ENCODE results near the gene C21orf58.
"Not testable (repeated sequence)": the region's sequence is repeated elsewhere in the genome, so short reads cannot be mapped to it uniquely, and the experiment has no call there.

Gene C21orf58

DNA sequence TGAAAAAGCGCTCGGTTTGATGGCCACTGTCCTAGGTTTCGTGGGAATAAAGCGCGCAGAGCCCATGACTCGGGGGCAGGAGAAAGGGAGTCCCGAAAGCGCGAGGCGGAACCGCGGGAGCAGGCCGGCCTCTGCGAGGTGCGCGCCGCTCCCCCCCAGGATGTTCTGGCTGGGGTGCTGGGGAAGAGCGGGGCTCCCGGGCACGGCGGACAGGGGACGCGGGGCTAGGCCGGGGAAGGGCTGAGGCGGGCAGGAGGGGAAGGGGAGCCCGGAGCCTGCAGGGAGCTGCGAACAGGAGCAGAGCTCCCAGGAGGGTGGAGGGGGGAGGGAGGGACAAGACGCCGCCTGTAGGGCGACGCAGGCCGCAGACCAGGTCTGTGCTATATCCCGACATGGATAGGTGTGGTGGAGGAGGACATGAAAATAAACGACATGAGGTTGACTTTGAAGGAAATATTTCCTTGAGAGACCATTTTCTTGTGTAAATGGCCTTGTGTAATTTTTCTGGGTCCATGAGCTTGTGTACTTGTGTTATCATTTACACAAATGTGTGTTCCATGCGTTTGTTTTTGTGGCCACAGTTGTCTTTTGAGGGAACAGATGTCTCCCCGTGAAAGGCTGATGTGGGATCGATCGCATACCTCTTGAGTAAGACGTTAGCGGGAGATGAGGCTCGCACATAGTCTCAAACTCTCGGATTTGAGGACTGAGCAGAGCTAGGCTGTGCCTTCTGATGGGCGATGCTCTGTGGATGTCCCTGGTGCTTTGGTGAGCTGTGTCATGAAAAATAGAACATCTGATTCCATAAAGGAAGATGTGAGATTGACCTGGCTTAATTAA is 1.6 kb upstream of the C21orf58 start:
- peak in 19 of 56 donors; percentile 6 to 54 (median 43) for DNase-seq

DNA sequence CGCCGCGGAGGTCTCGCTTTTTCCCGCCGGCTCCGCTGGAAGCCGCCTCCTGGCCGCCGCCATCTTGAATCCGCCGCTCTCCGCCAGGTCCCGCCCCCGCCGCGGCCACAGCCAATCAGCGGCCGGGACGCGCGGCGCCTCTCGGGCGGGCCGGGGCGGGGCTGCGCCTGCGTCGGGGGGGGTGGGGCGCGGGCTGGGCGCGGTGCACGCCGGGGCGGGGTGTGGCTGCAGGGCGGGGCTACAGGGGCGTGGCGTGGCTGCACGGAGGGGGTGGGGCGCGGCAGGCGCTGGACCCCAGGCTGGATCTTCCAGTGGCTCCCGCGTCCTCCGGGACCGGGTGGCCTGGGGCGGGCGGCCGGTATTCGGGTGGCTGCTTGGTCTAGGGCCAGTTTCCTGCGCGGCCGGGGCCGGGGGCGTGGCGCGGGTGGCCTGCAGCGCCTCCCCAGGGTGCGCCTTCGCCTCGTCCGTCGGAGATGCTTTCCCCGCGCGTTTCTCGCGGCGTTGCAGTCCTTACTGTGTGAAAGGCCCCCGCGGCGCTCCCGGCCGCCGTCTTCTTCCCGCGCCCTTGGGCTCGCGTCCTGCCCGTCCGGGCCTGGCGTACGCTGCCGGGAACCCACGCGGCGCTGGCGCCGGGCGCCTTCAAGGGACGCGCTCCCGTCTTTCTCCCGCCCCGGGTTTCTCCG is 861 bp upstream of the C21orf58 start:
- peak; percentile 15 to 91 (median 80) for DNase-seq

DNA sequence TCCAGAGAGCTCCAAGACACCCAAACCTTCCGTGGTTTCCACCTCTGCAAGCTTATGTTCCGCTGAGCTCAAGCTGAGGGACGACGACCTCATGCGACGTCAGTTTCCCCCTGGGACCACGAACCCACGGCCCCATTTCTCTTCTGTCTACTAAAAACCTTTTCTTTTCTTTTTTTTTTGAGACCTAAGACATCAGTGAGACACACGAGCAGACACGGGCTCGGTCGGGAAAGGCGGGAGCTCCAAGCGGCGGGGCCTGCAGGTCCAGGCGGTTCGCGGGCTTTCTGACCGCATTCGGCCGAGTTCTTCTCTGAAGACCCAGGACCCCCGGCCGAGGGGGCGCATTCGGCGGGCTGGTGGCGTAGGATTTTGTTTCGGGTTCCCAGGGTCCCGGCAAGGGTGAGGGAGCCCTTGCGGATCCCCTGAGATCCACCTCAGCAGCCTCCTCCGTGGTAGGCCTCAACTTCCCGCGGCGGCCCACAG is 402 bp downstream of the C21orf58 start:
- no peak for DNase-seq

DNA sequence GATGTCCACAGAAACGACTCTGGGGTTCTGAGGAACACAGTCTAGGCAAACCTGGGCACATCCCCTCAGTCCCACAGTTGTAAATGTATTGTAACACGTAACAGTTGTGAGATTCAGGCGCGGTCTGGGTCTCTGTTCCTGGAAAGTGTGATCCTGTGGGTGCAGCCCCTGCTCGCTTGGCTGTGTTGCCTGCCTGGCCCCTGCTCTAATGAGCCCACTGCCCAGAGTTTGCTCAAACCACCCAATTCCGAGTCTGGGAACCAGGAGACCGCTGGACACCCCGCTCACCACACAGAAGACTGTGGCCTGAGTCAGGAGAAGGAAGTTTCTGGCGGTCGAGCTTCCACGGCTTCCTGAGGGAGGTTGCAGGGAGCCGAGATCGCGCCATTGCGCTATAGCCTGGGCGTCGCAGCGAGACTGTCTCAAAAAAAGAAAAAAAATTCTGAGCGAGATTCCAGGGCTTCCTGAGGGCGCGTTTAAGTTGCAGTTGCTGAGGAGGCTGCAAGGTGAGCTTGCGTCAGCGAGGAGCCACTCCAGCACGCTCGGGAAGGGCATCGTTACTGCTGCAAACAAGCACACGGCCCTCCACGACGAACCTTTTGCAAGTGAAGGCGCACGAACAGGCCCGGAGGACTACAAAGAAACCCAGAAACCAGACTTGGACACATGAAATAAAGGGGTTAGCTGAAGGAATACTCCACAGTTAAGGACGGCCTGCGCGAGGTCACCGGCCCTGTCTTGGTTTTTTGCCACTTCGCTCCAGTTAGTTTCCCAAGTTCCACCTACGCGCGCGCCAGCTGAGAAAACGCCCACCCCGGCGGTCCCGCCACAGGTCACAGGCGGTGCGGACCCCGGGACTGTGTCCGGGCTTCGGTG is 1.1 kb downstream of the C21orf58 start:
- DNase-seq, result no peak

DNA sequence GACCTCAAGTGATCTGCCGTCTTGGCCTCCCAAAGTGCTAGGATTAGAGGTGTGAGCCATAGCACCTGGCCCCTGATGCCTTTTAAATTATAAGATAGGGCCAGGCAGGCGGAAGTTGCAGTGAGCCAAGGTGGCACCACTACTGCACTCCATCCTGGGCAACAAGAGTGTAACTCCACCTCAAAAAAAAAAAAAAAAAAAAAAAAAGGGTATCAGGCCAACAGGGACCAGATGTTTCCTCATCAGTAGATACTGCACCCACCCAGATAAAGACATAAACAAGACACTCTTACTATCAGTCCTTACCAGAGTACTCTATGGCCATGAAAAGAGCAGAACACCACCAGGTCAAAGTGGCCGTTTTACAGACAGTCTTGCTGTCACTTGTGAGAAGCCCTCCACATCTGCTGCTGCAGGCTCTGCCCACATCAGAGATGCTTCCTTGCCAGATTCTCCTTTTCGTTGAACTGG is 3.3 kb downstream of the C21orf58 start:
- DNase-seq, result no peak

DNA sequence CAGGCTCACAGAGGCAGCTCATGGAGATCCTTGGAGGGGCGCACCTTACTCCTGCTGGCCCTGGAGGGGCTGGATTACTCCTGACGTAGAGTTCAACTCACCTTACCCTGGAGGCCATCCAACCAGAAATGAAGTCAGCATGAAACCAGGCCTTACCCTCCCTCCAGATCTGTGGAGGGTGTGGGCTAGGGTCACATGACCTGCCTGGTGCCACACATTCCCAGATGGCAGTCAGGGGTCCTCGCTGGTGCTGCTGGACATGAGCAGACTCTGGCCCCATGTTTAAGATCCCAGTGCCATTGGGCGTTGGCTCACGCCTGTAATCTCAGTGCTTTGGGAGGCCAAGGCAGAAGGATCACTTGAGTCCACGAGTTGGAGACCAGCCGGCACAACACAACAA is 4.5 kb downstream of the C21orf58 start:
- no peak for DNase-seq

DNA sequence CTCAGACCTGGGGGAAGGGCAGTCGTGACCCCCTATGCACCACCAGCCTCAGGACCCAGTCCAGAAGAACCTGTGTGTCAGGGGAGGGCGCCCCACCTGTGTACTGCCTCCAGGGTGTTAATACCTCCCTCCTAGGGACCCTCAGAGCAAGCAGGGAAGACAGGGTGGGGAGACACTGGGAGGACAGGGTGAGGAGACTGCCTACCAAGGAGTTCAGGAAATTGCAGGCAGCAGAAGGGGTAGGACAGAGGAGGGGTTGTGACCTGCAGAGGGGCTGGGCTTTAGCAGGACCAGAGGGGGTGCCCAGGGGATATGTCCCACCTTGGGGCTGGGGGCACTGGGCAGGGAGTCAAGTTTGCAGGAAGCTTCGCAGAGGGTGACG is 5.2 kb downstream of the C21orf58 start:
- DNase-seq, result no peak

DNA sequence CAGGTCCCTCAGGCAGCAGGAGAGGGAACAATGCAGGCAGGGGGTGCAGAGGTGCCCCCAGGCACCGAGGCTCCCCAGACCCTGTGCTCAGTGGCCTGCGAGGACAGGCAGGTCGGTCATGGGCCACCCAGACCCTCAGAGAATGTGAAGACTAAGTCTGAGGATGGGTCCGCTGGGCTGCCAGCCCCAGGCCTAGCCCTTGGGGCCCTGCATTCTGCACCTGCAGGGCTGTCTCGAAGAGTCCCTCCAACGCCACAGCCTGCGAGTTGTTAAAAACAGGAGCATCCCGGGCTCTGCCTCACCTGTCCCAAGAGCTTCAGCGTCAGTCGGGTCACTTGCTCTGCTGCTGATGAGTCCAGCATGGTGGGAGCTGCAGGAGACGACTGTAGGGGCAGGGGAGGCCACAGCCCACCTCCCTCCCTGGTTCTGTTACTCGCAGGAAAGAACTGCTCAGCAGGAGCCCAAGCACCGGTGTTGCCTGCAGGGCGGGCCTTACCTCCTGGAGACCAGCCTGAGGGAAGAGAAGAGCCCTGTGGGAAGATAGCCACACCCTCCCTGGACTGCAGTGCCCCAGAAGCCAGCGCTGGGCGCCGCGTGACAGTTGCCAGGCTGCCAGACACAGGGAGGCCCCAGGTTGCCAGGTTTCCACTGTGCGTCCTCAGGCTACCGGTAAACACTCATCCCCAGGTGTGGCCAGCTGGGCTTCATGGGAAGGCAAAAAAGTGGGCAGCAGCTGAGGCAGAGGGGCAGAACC is 5.8 kb downstream of the C21orf58 start:
- no peak for DNase-seq

DNA sequence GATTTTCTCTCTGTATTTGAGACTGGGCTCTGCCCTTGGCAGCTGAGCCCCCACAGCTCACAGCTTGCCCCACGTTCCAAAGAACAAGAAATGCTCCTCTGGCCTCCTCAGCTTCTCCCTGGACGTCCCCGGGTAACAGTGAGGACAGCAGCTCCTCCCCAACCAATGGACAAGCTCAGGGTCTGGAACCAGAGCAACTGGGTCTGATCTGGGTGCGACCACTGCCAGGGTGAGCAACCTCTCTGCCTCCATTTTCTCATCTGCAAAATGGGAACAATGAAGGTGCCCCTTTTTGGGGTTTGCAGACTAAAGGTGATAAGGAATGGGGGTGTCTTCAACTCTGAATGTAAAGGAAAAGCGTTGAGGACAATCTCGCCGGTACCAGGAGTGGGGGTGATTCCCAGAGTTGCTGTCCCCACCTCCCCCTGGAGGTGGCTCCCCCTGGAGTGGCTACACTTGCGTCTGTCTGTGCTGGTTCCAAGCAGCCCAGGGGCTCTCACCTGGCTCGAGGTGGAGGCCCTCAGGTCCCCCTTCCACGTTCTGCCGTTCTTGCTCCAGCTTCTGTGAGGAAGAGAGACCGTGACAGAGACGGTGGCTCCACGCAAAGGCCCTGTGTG is 6.9 kb downstream of the C21orf58 start:
- no peak for DNase-seq

DNA sequence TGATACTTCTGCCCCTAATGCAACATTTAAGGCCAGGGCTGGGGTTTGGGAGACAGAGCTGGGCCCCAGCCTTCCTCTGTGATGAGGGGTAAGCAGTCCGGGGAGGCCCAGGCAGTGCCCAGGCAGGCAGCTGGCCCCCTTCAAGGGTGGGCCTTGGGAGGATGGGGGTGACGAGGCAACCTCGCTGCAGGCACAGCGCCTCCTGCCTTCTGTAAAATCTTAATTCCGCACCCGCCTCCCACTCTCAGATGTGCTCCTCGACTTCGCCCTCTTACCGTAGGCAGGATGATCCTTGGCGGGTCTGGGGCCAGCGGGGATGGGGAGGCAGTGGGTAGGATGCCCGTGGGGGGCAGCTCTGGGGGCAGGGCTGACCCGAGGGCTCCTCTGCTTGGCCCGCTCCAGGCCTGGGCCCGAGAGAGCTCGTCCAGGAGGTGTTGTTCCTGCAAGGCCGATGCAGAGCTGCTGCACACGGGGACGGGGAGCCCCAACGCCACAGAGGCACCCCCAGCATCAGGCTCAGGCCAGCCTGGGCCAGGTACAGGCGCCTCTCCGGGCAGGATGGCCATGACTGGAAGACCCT is 9.1 kb downstream of the C21orf58 start:
- DNase-seq, result no peak

DNA sequence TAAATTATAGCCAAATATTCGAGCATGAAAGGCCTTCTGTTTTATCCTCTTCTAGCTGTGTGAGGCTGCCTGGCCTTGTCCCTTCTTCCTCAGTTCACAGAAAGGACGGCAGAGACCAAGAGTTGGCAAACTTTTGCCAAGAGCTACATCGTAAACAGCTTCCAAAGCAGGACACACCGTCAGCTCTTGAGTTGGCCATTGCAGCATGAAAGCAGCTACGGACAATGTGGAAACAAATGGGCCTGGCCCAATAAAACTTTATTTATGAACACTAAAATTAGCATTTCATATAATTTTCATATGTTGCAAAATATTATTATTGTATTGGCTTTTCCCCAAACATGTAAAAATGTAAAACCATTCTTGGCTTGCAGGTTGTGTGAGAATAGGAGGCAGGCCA is 10.7 kb downstream of the C21orf58 start:
- DNase-seq, result no peak

DNA sequence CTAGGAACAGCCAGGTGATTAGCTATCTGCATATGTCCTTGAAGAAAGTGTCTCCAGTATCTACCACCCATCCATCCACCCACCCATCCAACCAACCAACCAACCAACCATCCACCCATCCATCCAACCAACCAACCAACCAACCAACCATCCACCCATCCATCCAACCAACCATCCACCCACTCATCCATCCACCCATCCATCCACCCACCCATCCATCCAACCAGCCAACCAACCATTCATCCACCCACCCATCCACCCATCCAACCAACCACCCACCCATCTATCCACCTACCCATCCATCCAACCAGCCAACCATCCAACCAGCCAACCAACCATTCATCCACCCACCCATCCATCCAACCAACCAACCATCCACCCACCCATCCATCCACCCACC is 12.1 kb downstream of the C21orf58 start:
- DNase-seq, result no peak

DNA sequence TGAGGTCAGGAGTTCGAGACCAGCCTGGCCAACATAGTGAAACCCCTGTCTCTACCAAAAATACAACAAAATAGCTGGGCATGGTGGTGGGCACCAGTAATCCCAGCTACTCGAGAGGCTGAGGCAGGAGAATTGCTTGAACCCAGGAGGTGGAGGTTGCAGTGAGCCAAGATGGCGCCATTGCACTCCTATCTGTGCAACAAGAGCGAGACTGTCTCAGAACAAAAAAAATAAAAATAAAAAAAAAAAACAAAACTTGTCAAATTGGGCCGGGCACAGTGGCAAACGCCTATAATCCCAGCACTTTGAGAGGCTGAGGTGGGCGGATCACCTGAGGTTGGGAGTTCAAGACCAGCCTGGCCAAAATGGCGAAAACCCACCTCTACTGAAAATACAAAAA is 13.4 kb downstream of the C21orf58 start:
- not testable (repeated sequence) for DNase-seq

DNA sequence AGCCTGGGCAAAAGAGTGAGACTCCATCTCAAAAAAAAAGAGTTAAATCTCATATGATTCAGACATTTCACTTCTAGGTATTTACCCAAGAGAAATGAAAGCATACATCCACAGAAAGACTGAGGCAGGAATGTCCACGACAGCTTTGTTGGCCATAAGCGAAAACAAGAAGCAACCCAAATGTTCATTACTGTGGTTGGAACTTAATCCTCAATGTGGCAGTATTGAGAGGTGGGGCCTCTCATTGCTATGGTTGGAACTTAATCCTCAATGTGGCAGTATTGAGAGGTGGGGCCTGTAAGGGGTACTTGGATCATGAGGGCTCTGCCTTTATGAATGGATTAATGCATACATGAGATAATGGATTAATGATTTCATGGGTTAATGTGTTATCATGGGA is 15.2 kb downstream of the C21orf58 start:
- DNase-seq, result no peak

DNA sequence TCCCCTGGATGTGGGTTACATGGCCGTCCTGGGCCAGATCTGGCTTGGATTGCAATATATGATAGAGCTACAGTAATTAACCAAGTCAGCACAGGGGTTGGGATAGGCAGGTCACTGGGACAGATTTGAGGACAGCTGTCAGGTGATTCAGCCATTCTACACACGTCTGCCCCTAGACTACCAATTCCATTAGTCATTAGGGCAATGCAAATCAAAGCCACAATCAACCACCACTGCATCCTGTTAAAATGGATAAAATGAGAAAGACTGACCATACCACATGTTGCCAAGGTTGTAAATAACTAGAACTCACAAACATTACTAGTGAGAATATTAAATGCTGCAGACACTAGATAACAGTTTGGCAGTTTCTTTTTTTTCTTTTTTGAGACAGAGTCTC is 16.0 kb downstream of the C21orf58 start:
- no peak for DNase-seq

DNA sequence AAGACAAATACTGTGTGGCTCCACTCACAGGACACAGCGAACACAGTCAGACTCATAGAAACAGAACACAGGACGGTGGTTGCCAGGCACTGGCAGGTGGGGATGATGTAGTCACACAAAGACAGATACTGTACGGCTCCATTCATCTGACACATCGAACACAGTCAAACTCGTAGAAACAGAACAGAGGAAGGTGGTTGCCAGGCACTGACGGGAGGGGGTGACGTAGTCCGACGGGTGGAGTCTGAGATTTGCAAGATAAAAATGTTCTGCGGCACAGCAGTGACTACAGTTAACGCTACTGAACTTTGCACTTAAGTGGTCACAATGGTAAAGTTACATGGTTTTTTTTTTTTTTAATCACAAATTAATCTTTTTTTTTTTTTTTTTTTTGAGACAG is 18.7 kb downstream of the C21orf58 start:
- peak in 24 of 56 donors; percentile 4 to 76 (median 40) for DNase-seq

DNA sequence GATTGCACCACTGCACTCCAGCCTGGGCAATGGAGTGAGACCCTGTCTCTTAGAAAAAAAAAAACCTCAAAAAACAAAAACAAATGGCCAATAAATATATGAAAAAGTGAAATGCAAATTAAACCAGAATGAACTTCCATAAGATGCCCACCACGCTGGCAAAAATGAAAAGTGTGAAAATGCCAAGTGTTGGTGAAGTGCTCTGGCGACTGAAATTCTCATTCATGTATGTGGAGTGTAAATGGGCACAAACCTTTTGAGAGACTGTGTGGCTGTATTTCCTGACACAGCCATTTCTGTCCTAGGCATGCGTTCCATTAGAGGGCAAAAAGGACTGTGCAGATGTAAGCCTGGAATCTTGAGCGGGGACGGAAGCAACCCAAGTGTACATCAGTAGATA is 19.2 kb downstream of the C21orf58 start:
- DNase-seq, result no peak

DNA sequence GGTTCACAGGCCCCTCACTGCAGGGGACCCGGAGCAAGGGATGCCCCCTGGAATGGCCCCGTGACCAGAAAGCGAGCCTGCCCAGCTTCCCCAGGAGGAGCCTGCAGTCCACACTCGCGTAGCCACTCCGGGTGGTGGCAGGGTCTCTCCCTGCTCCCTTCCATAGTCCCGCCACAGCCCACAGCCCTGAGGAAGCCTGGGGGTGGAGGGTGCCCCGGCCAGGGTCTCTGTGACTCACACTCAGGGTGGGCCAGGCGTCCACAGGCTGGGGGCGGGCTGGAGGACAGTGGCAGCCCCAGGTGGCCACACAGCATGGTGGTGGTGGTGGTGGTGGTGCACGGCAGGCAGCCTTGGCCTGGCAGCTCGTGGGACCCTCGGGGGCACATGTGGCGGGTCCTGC is 21.9 kb downstream of the C21orf58 start:
- DNase-seq, result no peak

DNA sequence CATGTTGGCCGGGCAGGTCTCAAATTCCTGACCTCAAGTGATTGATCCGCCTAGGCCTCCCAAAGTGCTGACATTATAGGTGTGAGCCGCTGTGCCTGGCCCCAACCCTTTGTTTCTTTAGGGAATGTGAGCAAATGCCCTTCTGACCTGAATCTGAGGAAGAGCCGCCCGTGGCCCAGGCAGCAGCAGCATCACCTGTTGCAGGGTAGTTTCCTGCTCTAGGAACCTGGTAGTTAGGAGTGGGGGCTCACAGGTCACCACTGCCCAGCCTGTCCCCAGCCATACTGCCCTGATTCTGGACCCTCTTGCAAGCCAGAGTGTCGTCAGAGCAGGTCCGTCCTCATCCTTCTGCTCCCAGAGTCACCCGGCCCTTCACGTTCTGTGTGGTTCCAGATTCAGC is 24.5 kb downstream of the C21orf58 start:
- no peak for DNase-seq

Data from amygdala (tissue), 56 donors.